GM18526 (cell line): ENCODE data around the gene BCO1.

Source experiments
- POLR2A ChIP-seq: IDR thresholded peaks from 3 replicates; pipeline ENCODE4 v1.6.1; 2011; ENCODE audit not compliant: insufficient read length; ENCODE audit errors: extremely low read depth

Gene BCO1

GRCh38 chr16:81221731-81222130 lies 16.8 kb upstream of the BCO1 start:
- TF ChIP-seq POLR2A, result no peak

GRCh38 chr16:81224824-81225223 lies 13.7 kb upstream of the BCO1 start:
- TF ChIP-seq POLR2A, result no peak

GRCh38 chr16:81227785-81228184 lies 10.7 kb upstream of the BCO1 start:
- TF ChIP-seq POLR2A, result no peak

GRCh38 chr16:81229811-81230210 lies 8.7 kb upstream of the BCO1 start:
- no peak for TF ChIP-seq POLR2A

GRCh38 chr16:81231014-81231413 lies 7.5 kb upstream of the BCO1 start:
- TF ChIP-seq POLR2A, result no peak

- TF ChIP-seq POLR2A, result no peak
These were observed 5.6 kb upstream of the BCO1 start for GRCh38 chr16:81232740-81233367.

GRCh38 chr16:81237282-81237681 lies 1.2 kb upstream of the BCO1 start:
- no peak for TF ChIP-seq POLR2A

GRCh38 chr16:81237942-81238295 lies 570 bp upstream of the BCO1 start:
- TF ChIP-seq POLR2A, result no peak

- no peak for TF ChIP-seq POLR2A
These were observed 1.1 kb downstream of the BCO1 start for GRCh38 chr16:81239367-81240121.

- TF ChIP-seq POLR2A, result no peak
These were observed 3.2 kb downstream of the BCO1 start for GRCh38 chr16:81241706-81242105.

GRCh38 chr16:81242977-81243618 lies 4.6 kb downstream of the BCO1 start:
- TF ChIP-seq POLR2A, result no peak

GRCh38 chr16:81243942-81244341 lies 5.5 kb downstream of the BCO1 start:
- TF ChIP-seq POLR2A, result no peak

GRCh38 chr16:81251871-81252270 lies 13.4 kb downstream of the BCO1 start:
- TF ChIP-seq POLR2A, result no peak

- no peak for TF ChIP-seq POLR2A
These were observed 14.7 kb downstream of the BCO1 start for GRCh38 chr16:81253141-81253540.

- TF ChIP-seq POLR2A, result no peak
These were observed 16.5 kb downstream of the BCO1 start for GRCh38 chr16:81254922-81255526.

GRCh38 chr16:81259916-81260315 lies 21.4 kb downstream of the BCO1 start:
- no peak for TF ChIP-seq POLR2A
